ENCODE results near the gene TBC1D17.

Gene TBC1D17

GRCh38 chr19:49881672-49882394 is 4.3 kb downstream of the TBC1D17 start:
- DNase-seq = no peak
- TF ChIP-seq POLR2A (IDR thresholded peaks at IDR 0.05; ENCODE audit: low read length) = no peak
- TF ChIP-seq GATA1 (IDR thresholded peaks at IDR 0.05; ENCODE audit: low read depth, low read length) = no peak

- no peak for TF ChIP-seq GATA1 (IDR thresholded peaks at IDR 0.05; ENCODE audit: low read depth, low read length)
- no peak for TF ChIP-seq POLR2A (IDR thresholded peaks at IDR 0.05; ENCODE audit: low read length)
- no peak for DNase-seq
Observed at GRCh38 chr19:49882643-49883042, 5.1 kb downstream of the TBC1D17 start.

- TF ChIP-seq POLR2A (IDR thresholded peaks at IDR 0.05; ENCODE audit: low read length) (no peak), GATA1 (IDR thresholded peaks at IDR 0.05; ENCODE audit: low read depth, low read length) (no peak)
- DNase-seq = no peak
Observed at GRCh38 chr19:49883094-49883493, 5.6 kb downstream of the TBC1D17 start.

GRCh38 chr19:49884109-49884508 is 6.6 kb downstream of the TBC1D17 start:
- no peak for DNase-seq
- TF ChIP-seq POLR2A (IDR thresholded peaks at IDR 0.05; ENCODE audit: low read length) = no peak
- TF ChIP-seq GATA1 (IDR thresholded peaks at IDR 0.05; ENCODE audit: low read depth, low read length) = no peak

GRCh38 chr19:49884760-49885159 is 7.3 kb downstream of the TBC1D17 start:
- no peak for DNase-seq
- TF ChIP-seq GATA1 (IDR thresholded peaks at IDR 0.05; ENCODE audit: low read depth, low read length) (no peak), POLR2A (IDR thresholded peaks at IDR 0.05; ENCODE audit: low read length) (no peak)

GRCh38 chr19:49887037-49887664 is 9.6 kb downstream of the TBC1D17 start:
- no peak for DNase-seq
- TF ChIP-seq POLR2A (IDR thresholded peaks at IDR 0.05; ENCODE audit: low read length) (no peak), GATA1 (IDR thresholded peaks at IDR 0.05; ENCODE audit: low read depth, low read length) (no peak)

GRCh38 chr19:49887665-49888509 is 10.4 kb downstream of the TBC1D17 start:
- DNase-seq = no peak
- TF ChIP-seq POLR2A (IDR thresholded peaks at IDR 0.05; ENCODE audit: low read length) (no peak), GATA1 (IDR thresholded peaks at IDR 0.05; ENCODE audit: low read depth, low read length) (no peak)

- no peak for DNase-seq
- no peak for TF ChIP-seq GATA1 (IDR thresholded peaks at IDR 0.05; ENCODE audit: low read depth, low read length)
- TF ChIP-seq POLR2A (IDR thresholded peaks at IDR 0.05; ENCODE audit: low read length) = no peak
Observed at GRCh38 chr19:49888510-49888824, 11.0 kb downstream of the TBC1D17 start.

GRCh38 chr19:49889038-49889686 is 11.7 kb downstream of the TBC1D17 start:
- no peak for TF ChIP-seq GATA1 (IDR thresholded peaks at IDR 0.05; ENCODE audit: low read depth, low read length)
- no peak for TF ChIP-seq POLR2A (IDR thresholded peaks at IDR 0.05; ENCODE audit: low read length)
- DNase-seq = no peak

- peak; percentile 91 to 92 for DNase-seq
- TF ChIP-seq GATA1 (IDR thresholded peaks at IDR 0.05; ENCODE audit: low read depth, low read length) (no peak), POLR2A (IDR thresholded peaks at IDR 0.05; ENCODE audit: low read length) (no peak)
Observed at GRCh38 chr19:49889687-49890348, 12.3 kb downstream of the TBC1D17 start.

GRCh38 chr19:49890349-49891311 is 13.1 kb downstream of the TBC1D17 start:
- TF ChIP-seq GATA1 (IDR thresholded peaks at IDR 0.05; ENCODE audit: low read depth, low read length) (no peak), POLR2A (IDR thresholded peaks at IDR 0.05; ENCODE audit: low read length) (no peak)
- DNase-seq = peak in 1 of 2 experiments; percentile 72

- TF ChIP-seq GATA1 (IDR thresholded peaks at IDR 0.05; ENCODE audit: low read depth, low read length) (no peak), POLR2A (IDR thresholded peaks at IDR 0.05; ENCODE audit: low read length) (no peak)
- DNase-seq = no peak
Observed at GRCh38 chr19:49891393-49891792, 13.9 kb downstream of the TBC1D17 start.

All from erythroblast (primary cell).